GM12878 (cell line): ENCODE data around the gene CRB3. TPM values are rescaled to one million over a fixed set of nuclear protein-coding genes. Genes with fewer than 3 reads are reported as not detected.
A peak's percentile ranks its signal among the peaks of the same experiment; 100 is the strongest.

Source experiments
- BCL11A ChIP-seq: IDR thresholded peaks from 2 replicates; pipeline ENCODE4 v1.6.1; 2011; ENCODE audit warnings: low read depth, low read length
- E2F8 ChIP-seq: fragments of 450-650 bp; IDR thresholded peaks from 2 replicates; pipeline ENCODE4 v1.6.1; 2018; ENCODE audit warnings: mild to moderate bottlenecking, low read depth, moderate library complexity; ENCODE audit not compliant: partially characterized antibody
- ESRRA ChIP-seq: IDR thresholded peaks from 2 replicates; pipeline ENCODE4 v1.6.1; 2012; ENCODE audit warnings: mild to moderate bottlenecking, low read length, improper control_type of control experiment
- HDAC2 ChIP-seq: fragments of 200-600 bp; sonication (generic); IDR thresholded peaks from 2 replicates; pipeline ENCODE4 v1.6.1; 2017
- IKZF2 ChIP-seq, 2 experiments: fragments of 450-650 bp; IDR thresholded peaks; 2 replicates each; pipeline ENCODE4 v1.6.1; 2017; ENCODE audit warnings: mild to moderate bottlenecking in 2 of 2, moderate library complexity in 2 of 2
- MEF2B ChIP-seq: fragments of 450-650 bp; IDR thresholded peaks from 2 replicates; pipeline ENCODE4 v1.6.1; 2018; ENCODE audit warnings: mild to moderate bottlenecking, moderate library complexity; ENCODE audit not compliant: partially characterized antibody, poor library complexity, severe bottlenecking
- NBN ChIP-seq: fragments of 450-650 bp; IDR thresholded peaks from 2 replicates; pipeline ENCODE4 v1.6.1; 2016
- PAX8 ChIP-seq: fragments of 450-650 bp; IDR thresholded peaks from 2 replicates; pipeline ENCODE4 v1.6.1; 2017; ENCODE audit warnings: mild to moderate bottlenecking, moderate library complexity
- PML ChIP-seq: IDR thresholded peaks from 2 replicates; pipeline ENCODE4 v1.6.1; 2012; ENCODE audit warnings: low read length, inconsistent platforms
- RUNX3 ChIP-seq: IDR thresholded peaks from 2 replicates; pipeline ENCODE4 v1.6.1; 2012; ENCODE audit warnings: low read length, inconsistent platforms
- SKIL ChIP-seq: fragments of 450-650 bp; IDR thresholded peaks from 2 replicates; pipeline ENCODE4 v1.6.1; 2017; ENCODE audit warnings: mild to moderate bottlenecking, low read depth, inconsistent platforms; ENCODE audit not compliant: poor library complexity, severe bottlenecking
- SPI1 ChIP-seq: IDR thresholded peaks from 2 replicates; pipeline ENCODE4 v1.6.1; 2011; ENCODE audit warnings: low read depth, mild to moderate bottlenecking, low read length, moderate library complexity, borderline replicate concordance; ENCODE audit not compliant: insufficient read depth
- YY1 ChIP-seq: IDR thresholded peaks from 2 replicates; pipeline ENCODE4 v1.6.1; 2011; ENCODE audit warnings: low read depth, mild to moderate bottlenecking, low read length
- ZBTB40 ChIP-seq: fragments of 450-650 bp; IDR thresholded peaks from 2 replicates; pipeline ENCODE4 v1.6.1; 2016; ENCODE audit warnings: mild to moderate bottlenecking, moderate library complexity, borderline replicate concordance
- ZNF384 ChIP-seq: IDR thresholded peaks from 2 replicates; pipeline ENCODE4 v1.6.1; 2012; ENCODE audit warnings: low read depth, mild to moderate bottlenecking, low read length, improper control_type of control experiment, borderline replicate concordance
- ZSCAN29 ChIP-seq: fragments of 450-650 bp; IDR thresholded peaks from 2 replicates; pipeline ENCODE4 v1.6.1; 2017; ENCODE audit warnings: mild to moderate bottlenecking, moderate library complexity
- polyA plus RNA-seq, 11 experiments: library from polyadenylated mRNA; depleted of rRNA in 4 of 11; unstranded in 6 of 11; stranded (reverse) in 5 of 11; fragments of >200 nt; fragmentation: Nextera tagmentation in 4 of 11; fragmentation: Illumina TruSeq in 1 of 11; extraction: Ambion mirVana in 4 of 11; extraction: Trizol in 1 of 11; gene quantifications; 1 replicate in 1 of 11; 2 replicates in 10 of 11; pipeline versions ENCODE4 v1.2.1 to v1.2.3, GENCODE V29; 2011 to 2016; ENCODE audit warnings: inconsistent platforms in 2 of 11, missing spikeins in 2 of 11, low read depth in 1 of 11
- total RNA-seq, 4 experiments: library from RNA; depleted of rRNA in 3 of 4; stranded (reverse); fragments of >200 nt in 3 of 4; fragmentation: Illumina TruSeq in 1 of 4; extraction: Trizol in 1 of 4; gene quantifications; 2 replicates each; pipeline versions ENCODE4 v1.2.1 to v1.2.3, GENCODE V29; 2013 to 2021
- TF ChIP-seq, protein P1 (sequence below): fragments of 450-650 bp; formaldehyde crosslinking; IDR thresholded peaks from 2 replicates; pipeline ENCODE4 v1.4.0; 2020; ENCODE audit warnings: mild to moderate bottlenecking, moderate library complexity

The CRB3 gene
- total and polyA plus RNA-seq, 10 of the 15 experiments (the other 5 are each of a cell fraction or from before 2014, with no cell fraction given) = 0.11 to 1.9 (median 0.98) TPM; not detected in 1

- peak; percentile 71; the same call in 1 of the 2 replicates for TF ChIP-seq ZBTB40
- no peak for TF ChIP-seq ZNF384
- peak; percentile 74 for TF ChIP-seq YY1
- 0 out of 2 replicates have a peak, but pooled peaks have one; percentile 63 for TF ChIP-seq HDAC2
- peak in 1 of 2 experiments; percentile 75; a peak in 2 of 4 replicates for TF ChIP-seq IKZF2 (IDR thresholded peaks at IDR 0.05)
- TF ChIP-seq RUNX3 = peak; percentile 79
- TF ChIP-seq, protein P1, sequence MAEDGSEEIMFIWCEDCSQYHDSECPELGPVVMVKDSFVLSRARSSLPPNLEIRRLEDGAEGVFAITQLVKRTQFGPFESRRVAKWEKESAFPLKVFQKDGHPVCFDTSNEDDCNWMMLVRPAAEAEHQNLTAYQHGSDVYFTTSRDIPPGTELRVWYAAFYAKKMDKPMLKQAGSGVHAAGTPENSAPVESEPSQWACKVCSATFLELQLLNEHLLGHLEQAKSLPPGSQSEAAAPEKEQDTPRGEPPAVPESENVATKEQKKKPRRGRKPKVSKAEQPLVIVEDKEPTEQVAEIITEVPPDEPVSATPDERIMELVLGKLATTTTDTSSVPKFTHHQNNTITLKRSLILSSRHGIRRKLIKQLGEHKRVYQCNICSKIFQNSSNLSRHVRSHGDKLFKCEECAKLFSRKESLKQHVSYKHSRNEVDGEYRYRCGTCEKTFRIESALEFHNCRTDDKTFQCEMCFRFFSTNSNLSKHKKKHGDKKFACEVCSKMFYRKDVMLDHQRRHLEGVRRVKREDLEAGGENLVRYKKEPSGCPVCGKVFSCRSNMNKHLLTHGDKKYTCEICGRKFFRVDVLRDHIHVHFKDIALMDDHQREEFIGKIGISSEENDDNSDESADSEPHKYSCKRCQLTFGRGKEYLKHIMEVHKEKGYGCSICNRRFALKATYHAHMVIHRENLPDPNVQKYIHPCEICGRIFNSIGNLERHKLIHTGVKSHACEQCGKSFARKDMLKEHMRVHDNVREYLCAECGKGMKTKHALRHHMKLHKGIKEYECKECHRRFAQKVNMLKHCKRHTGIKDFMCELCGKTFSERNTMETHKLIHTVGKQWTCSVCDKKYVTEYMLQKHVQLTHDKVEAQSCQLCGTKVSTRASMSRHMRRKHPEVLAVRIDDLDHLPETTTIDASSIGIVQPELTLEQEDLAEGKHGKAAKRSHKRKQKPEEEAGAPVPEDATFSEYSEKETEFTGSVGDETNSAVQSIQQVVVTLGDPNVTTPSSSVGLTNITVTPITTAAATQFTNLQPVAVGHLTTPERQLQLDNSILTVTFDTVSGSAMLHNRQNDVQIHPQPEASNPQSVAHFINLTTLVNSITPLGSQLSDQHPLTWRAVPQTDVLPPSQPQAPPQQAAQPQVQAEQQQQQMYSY (CRISPR knock-in tag) = 0 out of 2 replicates have a peak, but pooled peaks have one; percentile 35
- TF ChIP-seq ZSCAN29 = no peak
- TF ChIP-seq MEF2B = no peak
- TF ChIP-seq E2F8 = no peak
- peak; percentile 100 for TF ChIP-seq SKIL
- no peak for TF ChIP-seq BCL11A
- TF ChIP-seq ESRRA = peak; percentile 72; the same call in 1 of the 2 replicates
- no peak for TF ChIP-seq PML
- no peak for TF ChIP-seq PAX8
- no peak for TF ChIP-seq SPI1
- peak; percentile 3; the same call in 1 of the 2 replicates for TF ChIP-seq NBN
These were observed 38.9 kb upstream of the CRB3 start (continued) for GRCh38 chr19:6424939-6425731.
